PFSK-1 (cell line): ENCODE measurements around the gene PLXNC1.

ENCODE experiments used
- POLR2AphosphoS5 ChIP-seq: IDR thresholded peaks from 2 replicates; pipeline ENCODE4 v1.6.1; 2012; ENCODE audit warnings: low read depth, mild to moderate bottlenecking, control low read depth, low read length, moderate library complexity
- TF ChIP-seq, protein P1 (sequence below), 2 experiments: IDR thresholded peaks; 2 replicates each; pipeline versions ENCODE4 v1.6.1 to v1.8.0; 2011 to 2012; ENCODE audit warnings: low read depth in 2 of 2, low read length in 2 of 2, control low read depth in 1 of 2, inconsistent platforms in 1 of 2, mild to moderate bottlenecking in 1 of 2, moderate library complexity in 1 of 2; ENCODE audit not compliant: insufficient read depth in 1 of 2

GRCh38 chr12:94262228-94263010, 114.0 kb downstream of the PLXNC1 start:
- TF ChIP-seq, protein P1, sequence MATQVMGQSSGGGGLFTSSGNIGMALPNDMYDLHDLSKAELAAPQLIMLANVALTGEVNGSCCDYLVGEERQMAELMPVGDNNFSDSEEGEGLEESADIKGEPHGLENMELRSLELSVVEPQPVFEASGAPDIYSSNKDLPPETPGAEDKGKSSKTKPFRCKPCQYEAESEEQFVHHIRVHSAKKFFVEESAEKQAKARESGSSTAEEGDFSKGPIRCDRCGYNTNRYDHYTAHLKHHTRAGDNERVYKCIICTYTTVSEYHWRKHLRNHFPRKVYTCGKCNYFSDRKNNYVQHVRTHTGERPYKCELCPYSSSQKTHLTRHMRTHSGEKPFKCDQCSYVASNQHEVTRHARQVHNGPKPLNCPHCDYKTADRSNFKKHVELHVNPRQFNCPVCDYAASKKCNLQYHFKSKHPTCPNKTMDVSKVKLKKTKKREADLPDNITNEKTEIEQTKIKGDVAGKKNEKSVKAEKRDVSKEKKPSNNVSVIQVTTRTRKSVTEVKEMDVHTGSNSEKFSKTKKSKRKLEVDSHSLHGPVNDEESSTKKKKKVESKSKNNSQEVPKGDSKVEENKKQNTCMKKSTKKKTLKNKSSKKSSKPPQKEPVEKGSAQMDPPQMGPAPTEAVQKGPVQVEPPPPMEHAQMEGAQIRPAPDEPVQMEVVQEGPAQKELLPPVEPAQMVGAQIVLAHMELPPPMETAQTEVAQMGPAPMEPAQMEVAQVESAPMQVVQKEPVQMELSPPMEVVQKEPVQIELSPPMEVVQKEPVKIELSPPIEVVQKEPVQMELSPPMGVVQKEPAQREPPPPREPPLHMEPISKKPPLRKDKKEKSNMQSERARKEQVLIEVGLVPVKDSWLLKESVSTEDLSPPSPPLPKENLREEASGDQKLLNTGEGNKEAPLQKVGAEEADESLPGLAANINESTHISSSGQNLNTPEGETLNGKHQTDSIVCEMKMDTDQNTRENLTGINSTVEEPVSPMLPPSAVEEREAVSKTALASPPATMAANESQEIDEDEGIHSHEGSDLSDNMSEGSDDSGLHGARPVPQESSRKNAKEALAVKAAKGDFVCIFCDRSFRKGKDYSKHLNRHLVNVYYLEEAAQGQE (IDR thresholded peaks at IDR 0.05; ENCODE audit: insufficient read depth in 1 of 2, low read depth in 2 of 2, low read length in 2 of 2): no peak
- TF ChIP-seq POLR2AphosphoS5: peak; percentile 50; the same call in 1 of the 2 replicates
